DOHH2 (cell line): ENCODE results near the gene LRGUK.

ENCODE experiments used
- H3F3A ChIP-seq: fragments of 200-600 bp; sonication (generic), shearing (Covaris generic); 2 replicates; pipeline ENCODE4 v1.6.0; 2016; ENCODE audit warnings: antibody characterized with exemption, mild to moderate bottlenecking; ENCODE audit not compliant: control insufficient read depth, insufficient read depth
- H3K27ac ChIP-seq: fragments of 200-600 bp; sonication (generic); 2 replicates; pipeline ENCODE4 v1.5.1; 2014; ENCODE audit warnings: low read depth, mild to moderate bottlenecking, low read length, moderate library complexity
- H3K27me3 ChIP-seq: fragments of 200-600 bp; sonication (generic); 2 replicates; pipeline ENCODE4 v1.6.1; 2014; ENCODE audit warnings: mild to moderate bottlenecking, low read length, mixed read lengths; ENCODE audit not compliant: control insufficient read depth
- H3K36me3 ChIP-seq: fragments of 200-600 bp; sonication (generic); 2 replicates; pipeline ENCODE4 v1.6.1; 2014; ENCODE audit warnings: mild to moderate bottlenecking, low read length, moderate library complexity, mixed read lengths; ENCODE audit not compliant: control insufficient read depth
- H3K4me1 ChIP-seq: fragments of 200-600 bp; sonication (generic); 2 replicates; pipeline ENCODE4 v1.6.1; 2014; ENCODE audit warnings: mild to moderate bottlenecking, low read length, mixed read lengths; ENCODE audit not compliant: control insufficient read depth
- H3K4me2 ChIP-seq: fragments of 200-600 bp; sonication (generic); 2 replicates; pipeline ENCODE4 v1.6.0; 2014; ENCODE audit warnings: mild to moderate bottlenecking, low read length, moderate library complexity
- H3K4me3 ChIP-seq: fragments of 200-600 bp; sonication (generic); 2 replicates; pipeline ENCODE4 v1.5.1; 2014; ENCODE audit warnings: mild to moderate bottlenecking, low read length, mixed read lengths
- H3K79me2 ChIP-seq: fragments of 200-600 bp; sonication (generic); 2 replicates; pipeline ENCODE4 v1.6.1; 2014; ENCODE audit warnings: mild to moderate bottlenecking, low read length, mixed read lengths; ENCODE audit not compliant: control insufficient read depth
- H3K9me2 ChIP-seq: fragments of 200-600 bp; sonication (generic); replicated peaks from 2 replicates; pipeline ENCODE4 v1.6.1; 2014; ENCODE audit warnings: mild to moderate bottlenecking, low read length, mixed read lengths; ENCODE audit not compliant: control insufficient read depth
- H3K9me3 ChIP-seq: fragments of 200-600 bp; sonication (generic); 2 replicates; pipeline ENCODE4 v1.6.1; 2014; ENCODE audit warnings: antibody characterized with exemption, low read length, mixed read lengths; ENCODE audit not compliant: control insufficient read depth, insufficient read depth
- H4K20me1 ChIP-seq: fragments of 200-600 bp; sonication (generic); 2 replicates; pipeline ENCODE4 v1.6.0; 2014; ENCODE audit warnings: low read depth, mild to moderate bottlenecking, antibody characterized with exemption, low read length, moderate library complexity; ENCODE audit not compliant: control insufficient read depth, insufficient read depth
- CTCF ChIP-seq: fragments of 200-600 bp; sonication (generic); IDR thresholded peaks from one replicate; pipeline ENCODE4 v1.5.1; 2014; ENCODE audit warnings: antibody characterized with exemption, mild to moderate bottlenecking, low read depth, low read length; ENCODE audit not compliant: poor library complexity, severe bottlenecking
- EZH2phosphoT487 ChIP-seq: fragments of 200-600 bp; sonication (generic); IDR thresholded peaks from 2 replicates; pipeline ENCODE4 v1.6.1; 2017; ENCODE audit warnings: borderline replicate concordance, mild to moderate bottlenecking, antibody characterized with exemption, low read length, moderate library complexity, mixed read lengths

Gene LRGUK

GRCh38 chr7:134284952-134285351 lies 157.8 kb downstream of the LRGUK start:
- Histone ChIP-seq H3K9me3 (no peaks in the 10 kb centered on the region), H3K27me3 (peaks cover 5% of the 10 kb centered on the region; the same call in 1 of the 2 replicates), H3K4me2 (no peak overlapping the region), H3K4me1 (no peaks in the 10 kb centered on the region), H4K20me1 (no peaks in the 10 kb centered on the region), H3K79me2 (no peaks in the 10 kb centered on the region), H3K9me2 (no peaks in the 10 kb centered on the region), H3K36me3 (no peaks in the 10 kb centered on the region), H3K4me3 (no peak overlapping the region), H3F3A (no peaks in the 10 kb centered on the region), H3K27ac (no peak overlapping the region)
- TF ChIP-seq EZH2phosphoT487 (no peak), CTCF (no peak)

- no peak overlapping the region for H3K4me2 ChIP-seq
- H3K9me3 ChIP-seq = no peaks in the 10 kb centered on the region
- peaks cover 5% of the 10 kb centered on the region; the same call in 1 of the 2 replicates for H3K27me3 ChIP-seq
- H3K4me1 ChIP-seq = peaks cover 10% of the 10 kb centered on the region
- no peak for TF ChIP-seq CTCF
- no peak for TF ChIP-seq EZH2phosphoT487
- no peaks in the 10 kb centered on the region for H3K79me2 ChIP-seq
- peaks cover 13% of the 10 kb centered on the region for H3K36me3 ChIP-seq
- H3K27ac ChIP-seq = no peak overlapping the region
- no peaks in the 10 kb centered on the region for H3K9me2 ChIP-seq
- H3K4me3 ChIP-seq = no peak overlapping the region
- no peaks in the 10 kb centered on the region for H4K20me1 ChIP-seq
- no peaks in the 10 kb centered on the region for H3F3A ChIP-seq
These were observed 160.9 kb downstream of the LRGUK start for GRCh38 chr7:134287916-134288659.

GRCh38 chr7:134289423-134289822 lies 162.3 kb downstream of the LRGUK start:
- Histone ChIP-seq H3K4me2 (no peak overlapping the region), H3K36me3 (peaks cover 23% of the 10 kb centered on the region), H3K9me3 (no peaks in the 10 kb centered on the region), H3K27ac (no peak overlapping the region), H3K9me2 (no peaks in the 10 kb centered on the region), H3K4me3 (no peak overlapping the region), H4K20me1 (no peaks in the 10 kb centered on the region), H3K4me1 (peaks cover 17% of the 10 kb centered on the region), H3F3A (no peaks in the 10 kb centered on the region), H3K27me3 (peaks cover 5% of the 10 kb centered on the region; the same call in 1 of the 2 replicates), H3K79me2 (no peaks in the 10 kb centered on the region)
- TF ChIP-seq CTCF (no peak), EZH2phosphoT487 (no peak)
